HG03378 (cell line): Measurements from ENCODE around the gene MED10.

ENCODE experiments used
- ATAC-seq: cut with Tn5 transposase; IDR thresholded peaks from one replicate; pipeline ENCODE4 v1.9.1; 2021; ENCODE audit warnings: mild to moderate bottlenecking, moderate library complexity; ENCODE audit not compliant: unreplicated experiment

The MED10 gene

DNA sequence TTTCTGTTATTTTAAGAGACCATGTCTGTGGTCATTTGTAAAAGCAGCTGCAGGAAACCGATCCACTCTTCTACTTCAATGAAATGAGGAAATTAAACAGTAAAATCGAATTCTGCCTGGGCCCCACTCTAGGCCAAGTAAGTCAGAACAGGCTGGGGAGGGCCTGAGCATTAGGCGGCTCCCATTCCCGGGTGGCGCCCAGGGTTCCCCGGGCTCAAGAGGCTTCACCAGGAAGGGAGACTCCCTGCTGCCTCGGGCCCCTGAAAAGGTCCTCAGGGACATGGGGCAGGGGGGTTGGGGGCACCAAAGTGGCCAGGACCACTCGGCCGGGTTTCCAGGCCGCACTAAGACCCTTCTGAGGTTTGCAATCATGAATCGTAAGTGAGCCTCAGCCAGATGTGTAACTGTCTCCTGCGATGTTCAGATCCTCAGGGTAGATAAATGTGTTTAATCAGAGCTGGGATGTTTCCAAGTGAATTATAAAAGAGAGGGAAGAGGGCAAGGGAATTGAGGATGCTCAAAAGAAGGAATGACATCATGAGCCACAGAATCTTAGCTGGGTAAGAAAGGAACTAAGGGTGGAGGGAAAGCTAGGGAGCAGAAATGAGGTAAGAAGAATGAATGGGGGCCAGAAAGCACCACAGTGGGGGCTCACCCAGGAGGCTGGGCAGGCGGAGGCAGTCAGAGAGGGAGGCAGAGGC is 24.6 kb downstream of the MED10 start:
- ATAC-seq = no peak

DNA sequence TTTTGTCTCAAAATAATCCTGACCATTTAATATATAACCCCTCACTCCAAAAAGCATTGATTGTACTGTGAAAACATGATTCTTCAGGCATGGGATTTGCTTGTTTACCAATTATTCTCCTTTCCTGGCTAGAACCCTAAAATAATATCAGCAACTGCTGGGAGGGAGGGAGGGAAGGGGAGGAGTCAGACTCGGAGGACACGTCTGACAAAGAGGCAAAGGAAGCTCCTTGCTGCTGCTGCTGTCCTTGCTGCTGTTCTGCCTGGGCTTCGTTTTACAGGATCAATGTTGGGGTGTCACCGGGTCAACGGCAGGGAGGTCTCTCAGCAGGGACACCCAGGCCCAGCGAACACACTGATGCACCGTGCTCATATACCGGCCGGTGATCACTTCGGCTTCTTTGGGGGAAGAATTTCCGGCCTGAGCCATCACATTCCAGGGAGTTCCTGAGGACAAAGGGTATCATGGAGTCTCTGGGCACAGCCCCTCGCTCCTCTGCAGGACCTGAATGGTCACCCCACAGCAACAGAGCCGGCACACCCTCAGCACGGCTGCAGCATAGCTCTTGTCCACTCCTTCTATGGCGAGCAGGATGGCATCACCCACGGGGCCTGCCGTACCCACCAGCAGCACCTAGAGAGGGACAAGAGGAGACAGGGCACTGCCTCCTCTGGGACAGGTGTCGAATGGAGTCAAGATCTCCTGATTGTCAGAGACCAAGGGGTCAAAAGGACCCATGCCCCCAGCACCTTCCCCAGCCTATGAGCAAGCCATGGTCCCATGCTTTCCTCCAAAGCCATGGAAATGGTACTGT is 27.9 kb downstream of the MED10 start:
- no peak for ATAC-seq

DNA sequence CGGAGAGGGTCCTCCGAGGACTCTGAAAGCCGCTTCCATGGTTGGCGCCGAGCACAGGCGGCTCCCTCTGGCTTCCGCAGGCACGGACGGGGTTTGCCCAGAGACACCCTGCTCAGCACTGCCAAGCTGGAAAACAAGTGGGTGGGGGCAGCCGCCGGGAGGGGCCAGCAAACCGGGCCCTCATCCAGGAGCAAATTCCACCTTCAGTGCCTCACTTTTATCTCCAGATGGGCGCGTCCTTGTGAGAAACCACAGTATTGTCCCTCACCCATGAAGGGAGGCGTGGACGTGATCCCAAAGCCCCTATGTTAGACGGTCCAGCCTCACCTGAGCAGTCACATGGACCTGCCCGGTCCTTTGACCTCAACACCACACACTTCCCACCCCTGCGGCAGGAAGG is 29.0 kb downstream of the MED10 start:
- ATAC-seq = no peak

DNA sequence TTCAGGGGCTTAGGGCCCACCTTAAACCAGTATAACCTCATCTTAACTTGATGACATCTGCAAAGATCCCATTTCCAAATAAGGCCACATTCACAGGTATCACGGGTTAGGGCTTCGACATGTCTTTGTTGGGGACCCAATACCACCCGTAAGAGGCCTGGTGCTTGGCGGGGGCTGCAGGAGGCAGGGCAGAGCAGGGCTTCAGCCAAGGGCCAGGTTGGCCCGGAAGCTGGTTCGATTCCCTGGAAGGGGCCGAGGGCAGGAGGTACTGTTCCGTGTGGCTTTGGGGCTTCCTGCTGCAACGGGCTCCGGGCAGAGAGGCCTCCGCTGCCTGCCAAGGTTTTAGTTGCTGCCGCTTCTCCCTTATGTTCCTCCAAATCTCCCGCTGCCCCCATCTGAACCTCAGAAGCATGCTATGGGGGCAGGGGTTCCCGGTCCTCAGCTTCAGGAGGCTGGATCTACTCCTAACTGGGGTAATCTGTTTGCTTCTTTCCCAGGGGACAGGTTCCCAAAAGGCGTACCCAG is 29.8 kb downstream of the MED10 start:
- no peak for ATAC-seq

DNA sequence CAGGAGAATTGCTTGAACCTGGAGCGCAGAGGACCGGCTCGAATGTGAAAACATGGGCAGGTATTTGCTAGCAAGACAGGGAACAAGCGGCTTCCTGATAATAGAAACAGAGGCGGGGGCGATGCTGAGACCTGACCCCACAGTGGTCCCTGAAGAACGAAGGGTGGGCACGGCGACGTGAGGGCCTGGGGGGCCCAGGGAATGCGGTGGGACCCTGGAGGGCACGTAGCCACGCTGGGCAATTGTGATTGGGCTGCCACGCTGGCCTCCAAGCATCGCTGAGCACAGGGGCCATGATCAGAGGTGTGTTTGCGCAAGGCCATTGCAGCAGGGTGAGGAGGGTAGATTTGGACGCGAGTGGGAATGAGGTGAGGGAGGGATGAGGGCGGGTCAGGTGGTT is 30.7 kb downstream of the MED10 start:
- no peak for ATAC-seq

DNA sequence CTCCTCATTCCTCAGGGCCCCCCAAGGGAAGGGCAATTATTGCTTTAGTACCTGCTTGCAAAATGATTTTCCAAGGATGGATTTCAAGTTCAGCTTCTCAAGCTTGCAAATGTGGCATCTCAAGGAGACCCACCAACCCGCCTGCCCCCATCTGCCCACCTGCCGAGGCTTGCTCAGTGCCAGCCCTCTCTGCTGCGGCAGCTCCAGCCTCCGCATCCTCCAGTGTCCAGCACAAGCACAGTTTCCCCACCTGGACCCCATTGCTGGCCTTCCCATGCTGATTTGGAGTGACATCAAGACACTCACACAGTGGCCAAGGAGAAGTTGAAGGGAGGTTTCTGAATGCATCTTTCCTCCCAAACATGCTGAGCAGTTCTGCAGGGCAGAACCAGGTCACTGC is 31.2 kb downstream of the MED10 start:
- ATAC-seq = no peak

DNA sequence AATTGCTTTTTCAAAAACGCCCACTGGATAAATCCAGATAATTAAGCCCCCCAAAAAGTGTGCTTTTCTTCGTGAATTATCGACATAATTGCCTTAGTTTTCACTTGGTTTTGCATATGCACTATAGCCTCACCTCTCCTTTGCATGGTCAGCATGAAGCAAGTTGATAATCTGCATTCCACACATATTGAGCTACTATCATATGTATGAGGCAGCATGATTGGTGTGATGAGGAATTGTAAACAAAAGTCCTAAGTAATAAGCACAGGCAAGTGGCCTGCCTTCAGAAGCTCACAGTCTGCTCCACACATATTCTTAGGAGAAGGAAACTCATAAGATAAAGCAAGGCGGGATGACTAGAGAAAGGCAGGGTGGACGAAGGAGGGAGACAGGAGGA is 33.8 kb downstream of the MED10 start:
- ATAC-seq = no peak

DNA sequence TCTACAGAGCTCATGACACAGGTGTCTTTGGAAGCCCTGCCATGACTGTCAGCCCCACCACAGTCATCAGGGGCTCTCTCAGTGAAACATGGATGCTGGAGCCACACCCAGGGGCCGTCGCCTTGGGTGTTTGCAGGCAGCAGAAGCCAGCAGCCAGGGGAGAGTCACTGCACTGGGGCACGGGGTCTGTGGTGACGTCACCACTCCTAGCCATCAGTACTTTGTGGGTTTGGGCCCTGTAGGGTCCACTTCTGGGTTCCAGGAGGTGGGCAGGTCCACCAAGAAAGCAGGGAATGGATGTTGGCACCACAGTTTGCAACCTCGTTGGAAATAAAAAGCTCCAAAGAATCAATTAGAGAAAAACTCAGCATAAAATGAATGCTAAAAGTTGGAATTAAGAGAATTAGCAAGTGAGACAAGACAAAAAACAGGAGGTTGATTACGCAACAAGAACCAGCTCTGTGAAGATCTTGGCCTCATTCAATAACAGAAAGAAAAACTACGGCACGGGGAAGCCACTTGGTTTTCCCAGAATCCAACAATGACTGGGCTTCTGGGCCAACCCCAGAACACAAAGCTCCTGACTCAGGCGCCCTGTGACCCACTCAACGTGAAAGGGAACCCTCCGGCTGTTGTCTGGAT is 34.3 kb downstream of the MED10 start:
- ATAC-seq = no peak

DNA sequence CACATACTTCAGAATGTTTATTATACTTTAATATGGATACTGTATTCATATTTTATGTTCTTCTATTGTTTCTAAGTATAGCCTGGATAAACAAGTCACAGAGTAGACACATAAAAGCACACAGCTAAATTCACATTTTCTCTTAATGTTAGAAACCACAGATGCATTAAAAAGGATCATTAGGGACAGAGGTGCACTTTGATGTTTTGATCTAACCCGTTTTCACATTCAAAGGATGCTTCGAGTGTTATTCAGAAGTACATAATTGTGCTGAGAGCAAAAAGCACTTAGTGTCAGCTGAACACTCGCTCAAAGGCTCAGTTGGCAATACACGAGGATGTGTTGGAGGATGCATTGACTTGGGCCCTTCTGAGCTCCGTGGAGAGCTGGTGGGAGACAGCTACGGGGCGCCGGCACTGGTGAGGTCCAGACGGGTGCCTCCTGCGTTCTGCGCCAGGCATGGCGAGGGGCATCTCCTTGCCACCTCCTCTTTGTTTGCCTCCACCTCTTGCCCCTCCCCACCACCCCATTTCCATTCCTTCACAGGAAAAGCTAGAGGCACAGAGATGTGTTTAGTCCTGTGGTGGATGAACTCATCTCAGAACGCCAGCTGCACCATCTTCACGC is 35.5 kb downstream of the MED10 start:
- ATAC-seq = no peak

DNA sequence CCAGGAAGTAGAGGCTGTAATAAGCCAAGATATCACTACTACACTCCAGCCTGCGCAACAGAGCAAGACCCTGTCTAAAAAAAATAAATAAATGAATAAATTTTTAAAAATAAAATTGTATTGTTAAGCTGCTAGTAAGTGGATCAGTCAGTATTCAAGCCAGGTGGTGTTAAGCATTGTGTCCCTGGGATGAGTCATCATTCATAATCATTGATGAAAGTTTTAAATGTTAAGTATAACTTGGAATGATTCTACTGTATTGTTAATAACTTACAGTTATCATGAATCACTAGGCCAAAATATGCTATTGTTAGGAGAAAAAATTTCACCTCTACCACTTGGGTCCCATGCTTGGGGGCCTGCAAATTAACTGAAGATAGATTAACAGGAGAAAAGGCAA is 38.2 kb downstream of the MED10 start:
- ATAC-seq = no peak

DNA sequence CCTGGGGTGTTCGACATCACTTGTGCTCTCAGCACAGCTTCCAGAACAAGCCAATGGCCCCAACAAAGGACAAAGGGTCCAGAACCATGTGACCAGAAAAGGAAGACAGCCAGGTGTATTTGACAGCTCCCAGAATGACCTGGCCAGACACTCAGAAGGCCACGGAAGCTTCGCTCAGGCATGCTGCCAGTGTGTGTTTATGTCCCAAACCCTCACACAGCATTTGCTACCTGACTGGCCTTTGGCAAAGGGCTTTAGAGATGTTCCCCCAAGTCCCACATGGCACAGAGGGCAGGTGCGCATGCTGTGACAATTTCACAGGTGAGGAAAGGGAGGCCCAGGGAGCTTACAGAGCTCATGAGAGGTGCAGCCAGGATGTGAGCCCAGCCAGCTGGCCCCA is 39.5 kb downstream of the MED10 start:
- no peak for ATAC-seq

DNA sequence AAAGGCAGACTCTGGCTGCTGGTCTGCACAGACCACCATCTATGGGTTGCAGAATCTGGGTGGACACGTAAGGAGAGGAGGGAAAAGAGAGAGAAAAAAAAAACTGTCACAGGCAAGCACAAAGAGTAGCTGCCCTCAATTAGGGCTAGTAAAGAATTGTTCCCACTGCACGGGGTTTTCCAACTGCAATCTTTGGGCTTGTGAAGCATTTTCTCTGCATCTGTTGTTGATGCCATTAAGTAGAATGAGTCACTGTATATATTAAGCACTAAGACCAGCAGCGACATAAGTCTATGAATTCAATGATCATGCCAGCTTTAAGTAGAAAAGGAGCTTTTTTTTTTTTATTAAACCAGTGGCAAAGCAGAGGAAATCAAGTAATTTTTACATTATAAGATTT is 40.2 kb downstream of the MED10 start:
- ATAC-seq = no peak

DNA sequence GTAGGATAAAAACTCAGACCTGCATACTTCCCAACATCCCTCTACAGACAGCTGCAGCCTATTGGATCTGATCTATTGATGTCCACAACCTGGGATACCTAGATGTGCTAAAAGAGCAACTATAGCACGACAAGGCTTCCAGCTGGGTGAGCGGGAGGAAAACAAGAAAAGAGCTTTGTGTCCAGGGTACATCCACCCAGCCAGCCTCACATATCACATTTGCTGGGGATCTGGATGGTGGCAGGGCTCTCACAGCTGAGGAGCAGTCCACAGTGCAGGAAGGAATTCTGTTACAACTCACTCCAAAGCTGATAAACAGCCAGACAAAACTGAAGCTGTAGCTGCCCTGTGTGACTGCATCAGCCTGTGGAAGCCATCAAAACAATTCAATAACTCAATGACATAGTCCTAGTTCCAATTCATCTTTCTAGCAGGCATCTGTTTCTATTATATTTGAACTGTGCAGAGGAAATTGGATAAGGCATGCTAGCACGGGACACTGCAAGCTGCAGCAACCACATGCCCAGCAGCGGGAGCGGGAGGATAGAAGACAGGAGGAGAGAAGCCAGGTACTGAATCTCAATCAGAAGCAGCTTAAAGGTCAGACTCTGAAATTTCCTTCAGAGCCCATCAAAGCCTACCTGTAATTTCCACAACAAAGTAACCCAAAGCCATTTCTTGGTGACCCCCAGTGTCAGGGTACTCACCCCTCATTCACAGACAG is 45.0 kb downstream of the MED10 start:
- no peak for ATAC-seq

DNA sequence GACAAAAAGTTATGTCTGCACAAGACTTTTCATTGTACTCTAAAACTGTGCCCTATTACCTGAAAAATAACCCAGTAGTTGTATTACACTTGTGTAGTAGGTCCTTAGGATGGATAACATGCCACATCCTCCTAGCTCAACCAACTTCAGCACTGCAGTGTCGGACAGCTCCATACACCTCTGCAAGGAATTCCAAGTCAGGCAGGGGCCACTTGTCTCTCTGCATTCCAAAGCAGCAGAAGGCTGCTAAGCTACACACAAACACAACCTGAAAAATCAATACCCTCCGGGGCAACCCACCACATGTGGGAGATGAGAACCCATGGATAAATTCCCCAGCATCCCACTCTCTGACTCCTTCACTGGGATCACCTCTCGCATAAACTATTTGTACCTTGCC is 50.2 kb downstream of the MED10 start:
- ATAC-seq = no peak

DNA sequence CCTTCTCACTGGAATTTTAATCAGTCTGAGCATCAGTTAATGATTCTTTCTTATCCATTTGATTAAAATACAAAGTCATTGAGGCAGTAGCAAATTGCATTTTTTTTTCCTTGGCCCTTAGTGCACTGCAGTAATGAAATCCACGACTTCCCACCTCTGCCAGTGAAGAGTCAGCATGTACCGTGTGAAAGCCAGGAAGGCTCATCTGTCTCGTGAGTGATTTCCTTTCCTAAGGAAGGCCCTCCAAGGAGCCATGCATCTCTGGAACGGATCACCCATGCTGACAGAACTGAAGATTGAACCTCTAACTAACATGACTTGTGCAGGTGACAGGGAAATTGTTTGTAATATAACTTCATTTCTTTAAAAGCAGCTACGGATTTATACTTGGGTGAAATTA is 51.6 kb downstream of the MED10 start:
- ATAC-seq = no peak

DNA sequence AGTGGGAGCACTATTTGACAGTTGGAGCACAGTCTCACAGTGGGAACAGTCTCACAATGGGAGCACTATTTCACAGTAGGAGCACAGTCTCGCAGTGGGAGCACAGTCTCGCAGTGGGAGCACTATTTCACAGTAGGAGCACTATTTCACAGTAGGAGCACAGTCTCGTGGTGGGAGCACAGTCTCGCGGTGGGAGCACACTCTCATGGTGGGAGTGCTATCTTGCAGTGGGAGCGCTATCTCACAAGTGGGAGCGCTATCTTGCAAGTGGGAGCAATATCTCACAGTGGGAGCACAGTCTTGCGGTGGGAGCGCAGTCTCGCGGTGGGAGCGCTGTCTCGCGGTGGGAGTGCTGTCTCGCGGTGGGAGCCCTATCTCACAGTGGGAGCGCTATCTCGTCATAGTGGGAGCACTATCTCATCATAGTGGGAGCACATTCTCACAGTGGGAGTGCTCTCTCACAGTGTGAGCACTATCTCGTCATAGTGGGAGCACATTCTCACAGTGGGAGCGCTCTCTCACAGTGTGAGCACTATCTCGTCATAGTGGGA is 56.1 kb downstream of the MED10 start:
- ATAC-seq = no peak
